Hepatocyte (in vitro differentiated cells): ENCODE data around the gene DENND1A.

Source experiments
- CTCF ChIP-seq: fragments of 200-600 bp; sonication (generic); IDR thresholded peaks from 2 replicates; pipeline ENCODE4 v1.5.1; 2016; ENCODE audit warnings: antibody characterized with exemption, mild to moderate bottlenecking; ENCODE audit not compliant: poor library complexity
- EZH2 ChIP-seq: fragments of 200-600 bp; sonication (generic); IDR thresholded peaks from 2 replicates; pipeline ENCODE4 v1.6.1; 2016; ENCODE audit warnings: antibody characterized with exemption, mild to moderate bottlenecking, borderline replicate concordance

- TF ChIP-seq EZH2 = no peak
- no peak for TF ChIP-seq CTCF
Observed at GRCh38 chr9:123390337-123391135, 539.4 kb downstream of the DENND1A start.
